Duodenal mucosa (tissue), 2 donors: ENCODE measurements around the gene CXCR5.
A peak's percentile ranks its signal among the peaks of the same experiment; 100 is the strongest.
"Not testable (repeated sequence)": the region's sequence is repeated elsewhere in the genome, so short reads cannot be mapped to it uniquely, and the experiment has no call there.

ENCODE experiments used
- H3K27ac ChIP-seq: one replicate; pipeline ENCODE4 v1.7.0; 2013; ENCODE audit warnings: low read depth, low read length
- H3K27me3 ChIP-seq, 2 donors: one replicate each; pipeline ENCODE4 v1.7.0; 2013; ENCODE audit warnings: low read length in 2 of 2, control low read depth in 1 of 2; ENCODE audit not compliant: insufficient read depth in 2 of 2, control insufficient read depth in 1 of 2
- H3K36me3 ChIP-seq, 2 donors: one replicate each; pipeline ENCODE4 v1.7.0; 2013; ENCODE audit warnings: low read length in 2 of 2, control low read depth in 1 of 2; ENCODE audit not compliant: insufficient read depth in 2 of 2, control insufficient read depth in 1 of 2
- H3K4me1 ChIP-seq, 2 donors: one replicate each; pipeline ENCODE4 v1.7.0; 2013; ENCODE audit warnings: low read length in 2 of 2, control low read depth in 1 of 2; ENCODE audit not compliant: insufficient read depth in 2 of 2, control insufficient read depth in 1 of 2
- H3K4me3 ChIP-seq, 2 donors: one replicate each; pipeline ENCODE4 v1.7.0; 2013; ENCODE audit warnings: low read length in 2 of 2, low read depth in 1 of 2
- H3K9ac ChIP-seq, 2 donors: one replicate each; pipeline ENCODE4 v1.7.0; 2013; ENCODE audit warnings: low read length in 2 of 2, low read depth in 1 of 2
- H3K9me3 ChIP-seq, 2 donors: one replicate each; pipeline ENCODE4 v1.7.0; 2013; ENCODE audit warnings: low read length in 2 of 2, control low read depth in 1 of 2; ENCODE audit not compliant: control insufficient read depth in 1 of 2

CXCR5 gene, protein sequence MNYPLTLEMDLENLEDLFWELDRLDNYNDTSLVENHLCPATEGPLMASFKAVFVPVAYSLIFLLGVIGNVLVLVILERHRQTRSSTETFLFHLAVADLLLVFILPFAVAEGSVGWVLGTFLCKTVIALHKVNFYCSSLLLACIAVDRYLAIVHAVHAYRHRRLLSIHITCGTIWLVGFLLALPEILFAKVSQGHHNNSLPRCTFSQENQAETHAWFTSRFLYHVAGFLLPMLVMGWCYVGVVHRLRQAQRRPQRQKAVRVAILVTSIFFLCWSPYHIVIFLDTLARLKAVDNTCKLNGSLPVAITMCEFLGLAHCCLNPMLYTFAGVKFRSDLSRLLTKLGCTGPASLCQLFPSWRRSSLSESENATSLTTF

DNA sequence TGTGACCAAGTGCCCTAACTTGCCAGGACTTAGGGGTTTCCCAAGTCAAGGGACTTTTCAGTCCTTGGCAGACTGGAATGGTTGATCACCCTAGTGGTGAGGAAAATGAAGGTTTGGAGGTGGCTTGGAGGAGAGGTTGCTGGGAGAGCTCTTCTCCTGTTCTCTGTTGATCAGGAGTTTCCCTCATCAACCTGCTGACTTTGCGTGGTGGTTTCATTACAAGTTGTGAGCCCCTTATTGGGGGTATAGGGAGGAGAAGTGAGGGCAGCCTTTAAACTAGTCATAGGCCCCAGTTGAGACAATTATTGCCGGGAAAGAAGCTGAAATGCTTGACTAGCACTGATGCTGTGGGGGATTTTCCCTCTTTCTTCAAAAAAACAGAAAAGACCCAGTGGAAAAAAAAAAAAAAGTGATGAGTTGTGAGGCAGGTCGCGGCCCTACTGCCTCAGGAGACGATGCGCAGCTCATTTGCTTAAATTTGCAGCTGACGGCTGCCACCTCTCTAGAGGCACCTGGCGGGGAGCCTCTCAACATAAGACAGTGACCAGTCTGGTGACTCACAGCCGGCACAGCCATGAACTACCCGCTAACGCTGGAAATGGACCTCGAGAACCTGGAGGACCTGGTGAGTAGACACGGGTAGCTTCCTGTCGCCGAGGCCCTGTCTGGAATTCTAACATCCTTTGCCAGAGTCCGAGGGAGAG, at the start of gene CXCR5:
Gene CXCR5 (plus strand): TSS at position 525 of the 704 bp plus-strand sequence. CDS start 50 bp downstream, at position 575.
- H3K9me3 ChIP-seq: no peaks in the 10 kb centered on the region
- peaks cover 10 to 15% of the 10 kb centered on the region in 2 donors for H3K4me1 ChIP-seq
- H3K27me3 ChIP-seq: peaks cover 0 to 4% of the 10 kb centered on the region in 2 donors
- H3K9ac ChIP-seq: no peak within 1 kb of the TSS
- H3K4me3 ChIP-seq: no peak within 1 kb of the TSS
- H3K27ac ChIP-seq: no peak within 1 kb of the TSS
- no peaks in the 10 kb centered on the region for H3K36me3 ChIP-seq

- no peaks in the 10 kb centered on the region for H3K36me3 ChIP-seq
- no peak overlapping the region for H3K27ac ChIP-seq
- H3K9me3 ChIP-seq: no peaks in the 10 kb centered on the region
- H3K4me3 ChIP-seq: no peak overlapping the region
- H3K27me3 ChIP-seq: no peaks in the 10 kb centered on the region
- H3K4me1 ChIP-seq: no peaks in the 10 kb centered on the region
- H3K9ac ChIP-seq: no peak overlapping the region
Observed at GRCh38 chr11:118834427-118835028, 49.2 kb upstream of the CXCR5 start.

DNA sequence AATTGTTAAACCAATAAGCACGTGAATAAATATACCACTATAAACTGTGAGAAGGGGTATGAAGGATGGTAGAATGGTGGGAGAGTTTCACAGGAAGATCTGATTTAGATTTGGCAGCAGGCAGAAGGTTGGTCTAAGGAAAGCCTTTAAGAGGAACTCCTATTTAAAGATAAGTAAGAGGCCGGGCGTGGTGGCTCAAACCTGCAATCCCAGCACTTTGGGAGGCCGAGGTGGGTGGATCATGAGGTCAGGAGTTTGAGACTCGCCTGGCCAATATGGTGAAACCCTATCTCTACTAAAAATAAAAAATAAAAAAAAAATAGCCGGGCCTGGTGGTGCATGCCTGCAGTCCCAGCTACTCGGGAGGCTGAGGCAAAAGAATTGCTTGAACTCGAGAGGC, 45.8 kb upstream of the CXCR5 start:
- no peak overlapping the region for H3K27ac ChIP-seq
- no peaks in the 10 kb centered on the region for H3K27me3 ChIP-seq
- H3K4me1 ChIP-seq: peaks cover 0 to 5% of the 10 kb centered on the region in 2 donors
- no peaks in the 10 kb centered on the region for H3K36me3 ChIP-seq
- H3K4me3 ChIP-seq: no peak overlapping the region
- no peak overlapping the region for H3K9ac ChIP-seq
- no peaks in the 10 kb centered on the region for H3K9me3 ChIP-seq

GRCh38 chr11:118838905-118839553, 44.7 kb upstream of the CXCR5 start:
- H3K36me3 ChIP-seq: no peaks in the 10 kb centered on the region
- H3K9me3 ChIP-seq: no peaks in the 10 kb centered on the region
- no peaks in the 10 kb centered on the region for H3K27me3 ChIP-seq
- peaks cover 0 to 5% of the 10 kb centered on the region in 2 donors for H3K4me1 ChIP-seq
- H3K4me3 ChIP-seq: no peak overlapping the region
- H3K9ac ChIP-seq: no peak overlapping the region
- no peak overlapping the region for H3K27ac ChIP-seq

DNA sequence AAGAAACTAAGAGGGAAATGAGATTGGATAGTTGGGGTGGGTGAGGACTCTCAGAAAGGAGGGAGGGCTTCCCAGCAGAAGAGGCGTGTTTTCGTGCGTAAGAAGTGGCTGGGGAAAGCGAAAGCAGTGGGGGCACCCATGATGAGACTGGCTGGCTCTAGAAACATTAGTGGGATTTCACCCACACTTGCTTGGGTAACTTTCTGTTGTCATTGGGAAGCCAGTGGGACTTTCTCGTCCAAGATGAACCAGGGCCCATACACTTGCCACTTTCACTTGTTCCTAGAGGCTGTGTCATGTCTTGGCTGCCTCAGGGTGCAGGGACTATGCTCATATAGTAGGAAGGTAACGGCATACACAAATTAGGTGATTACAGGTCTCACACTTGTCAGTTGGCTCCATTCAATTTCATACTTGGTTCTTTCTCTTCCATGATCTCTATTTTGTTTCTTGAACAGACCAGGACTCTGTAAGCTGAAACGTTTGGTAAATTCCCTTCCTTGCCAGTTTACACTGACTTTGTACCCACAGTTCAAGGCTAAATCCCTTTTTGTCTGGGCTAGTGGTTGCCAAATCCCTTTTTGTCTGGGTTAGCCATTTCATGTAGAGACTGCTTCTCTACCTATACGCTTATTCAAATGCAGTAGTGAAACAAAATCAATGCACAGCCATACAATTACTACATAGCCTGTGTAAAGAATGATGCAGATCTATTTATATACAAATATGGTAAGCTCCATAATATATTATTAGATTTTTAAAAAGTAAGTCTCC, 42.0 kb upstream of the CXCR5 start:
- Histone ChIP-seq H3K36me3 (no peaks in the 10 kb centered on the region), H3K27ac (no peak overlapping the region), H3K27me3 (no peaks in the 10 kb centered on the region), H3K4me3 (peak overlapping the region in 1 of 2 donors; percentile 44), H3K4me1 (peaks cover 0 to 5% of the 10 kb centered on the region in 2 donors), H3K9me3 (no peaks in the 10 kb centered on the region), H3K9ac (peak overlapping the region in 1 of 2 donors; percentile 15)

- Histone ChIP-seq H3K4me1 (peaks cover 0 to 5% of the 10 kb centered on the region in 2 donors), H3K4me3 (no peak overlapping the region), H3K36me3 (no peaks in the 10 kb centered on the region), H3K27me3 (no peaks in the 10 kb centered on the region), H3K9ac (no peak overlapping the region), H3K9me3 (no peaks in the 10 kb centered on the region), H3K27ac (no peak overlapping the region)
Observed at GRCh38 chr11:118842369-118842768, 41.3 kb upstream of the CXCR5 start.

- not testable (repeated sequence) for H3K4me1 ChIP-seq, H3K27me3 ChIP-seq, H3K9ac ChIP-seq, H3K9me3 ChIP-seq, H3K27ac ChIP-seq, H3K4me3 ChIP-seq, H3K36me3 ChIP-seq
Observed at GRCh38 chr11:118842843-118843242, 40.8 kb upstream of the CXCR5 start.

DNA sequence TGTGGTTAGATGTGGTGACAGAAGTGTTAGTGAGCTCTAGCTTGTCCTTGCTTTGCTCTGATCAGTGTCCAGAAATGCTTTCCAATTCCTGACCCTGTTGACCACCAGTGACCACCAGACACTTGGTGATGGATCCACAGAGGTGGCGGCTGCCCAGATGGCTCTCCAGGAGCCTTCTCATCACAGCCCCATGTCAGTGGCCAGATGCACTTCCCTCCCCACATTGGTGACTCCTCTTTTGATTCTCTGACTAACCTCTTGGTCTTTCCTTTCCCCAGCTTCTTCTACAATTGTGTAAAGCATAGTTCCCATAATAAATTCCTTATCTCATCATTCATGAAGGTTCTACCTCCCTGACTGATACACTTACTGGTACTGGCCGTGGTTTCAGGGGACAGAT, 40.1 kb upstream of the CXCR5 start:
- peaks cover 0 to 5% of the 10 kb centered on the region in 2 donors for H3K4me1 ChIP-seq
- no peak overlapping the region for H3K9ac ChIP-seq
- H3K27me3 ChIP-seq: no peaks in the 10 kb centered on the region
- H3K9me3 ChIP-seq: no peaks in the 10 kb centered on the region
- no peak overlapping the region for H3K27ac ChIP-seq
- H3K36me3 ChIP-seq: no peaks in the 10 kb centered on the region
- no peak overlapping the region for H3K4me3 ChIP-seq

- Histone ChIP-seq H3K4me3 (no peak overlapping the region), H3K27ac (no peak overlapping the region), H3K36me3 (no peaks in the 10 kb centered on the region), H3K9ac (no peak overlapping the region), H3K9me3 (no peaks in the 10 kb centered on the region), H3K4me1 (peaks cover 0 to 5% of the 10 kb centered on the region in 2 donors), H3K27me3 (no peaks in the 10 kb centered on the region)
Observed at GRCh38 chr11:118845369-118845768, 38.3 kb upstream of the CXCR5 start.
